H9 (cell line): Measurements from ENCODE around the gene HEATR3. TPM values are rescaled to one million over a fixed set of nuclear protein-coding genes. Genes with fewer than 3 reads are reported as not detected.

Experiments used
- DNase-seq: peaks from one replicate; pipeline ENCODE4 v3.0.0-alpha.2; 2017
- H2AFZ ChIP-seq: one replicate; pipeline ENCODE4 v1.6.1; 2013; ENCODE audit warnings: mild to moderate bottlenecking, low read length, control low read depth, moderate library complexity
- H2AK5ac ChIP-seq: 2 replicates; pipeline ENCODE4 v1.6.1; 2013; ENCODE audit warnings: low read length, control low read depth, mixed read lengths; ENCODE audit not compliant: insufficient read length
- H2BK120ac ChIP-seq: one replicate; pipeline ENCODE4 v1.6.1; 2013; ENCODE audit warnings: low read depth, mild to moderate bottlenecking, low read length, control low read depth, inconsistent platforms; ENCODE audit not compliant: poor library complexity, severe bottlenecking
- H2BK12ac ChIP-seq: 2 replicates; pipeline ENCODE4 v1.6.1; 2013; ENCODE audit warnings: low read length, control low read depth, mixed read lengths, low read depth; ENCODE audit not compliant: insufficient read length
- H2BK15ac ChIP-seq: 2 replicates; pipeline ENCODE4 v1.6.1; 2013; ENCODE audit warnings: low read depth, low read length, control low read depth
- H2BK20ac ChIP-seq: one replicate; pipeline ENCODE4 v1.6.1; 2013; ENCODE audit warnings: low read depth, mild to moderate bottlenecking, low read length, control low read depth, inconsistent platforms; ENCODE audit not compliant: poor library complexity, severe bottlenecking
- H2BK5ac ChIP-seq: 2 replicates; pipeline ENCODE4 v1.6.1; 2013; ENCODE audit warnings: low read length, control low read depth, mixed read lengths; ENCODE audit not compliant: insufficient read length
- H3K14ac ChIP-seq: 2 replicates; pipeline ENCODE4 v1.6.1; 2013; ENCODE audit warnings: low read length, control low read depth; ENCODE audit not compliant: insufficient read depth
- H3K18ac ChIP-seq: 2 replicates; pipeline ENCODE4 v1.6.1; 2013; ENCODE audit warnings: low read depth, mild to moderate bottlenecking, mixed read lengths, low read length, control low read depth; ENCODE audit not compliant: insufficient read length
- H3K23ac ChIP-seq: 2 replicates; pipeline ENCODE4 v1.6.1; 2013; ENCODE audit warnings: low read length, control low read depth, mixed read lengths, low read depth; ENCODE audit not compliant: insufficient read length
- H3K23me2 ChIP-seq: 2 replicates; pipeline ENCODE4 v1.6.1; 2013; ENCODE audit warnings: low read depth, mild to moderate bottlenecking, mixed read lengths, low read length, control low read depth; ENCODE audit not compliant: insufficient read length, poor library complexity, severe bottlenecking
- H3K27ac ChIP-seq: 2 replicates; pipeline ENCODE4 v1.5.1; 2013; ENCODE audit warnings: low read length, control low read depth, mixed read lengths, low read depth; ENCODE audit not compliant: insufficient read length
- H3K27me3 ChIP-seq: 2 replicates; pipeline ENCODE4 v1.6.1; 2013; ENCODE audit warnings: low read length, control low read depth, inconsistent platforms; ENCODE audit not compliant: insufficient read depth
- H3K4ac ChIP-seq: 2 replicates; pipeline ENCODE4 v1.6.1; 2013; ENCODE audit warnings: low read depth, mild to moderate bottlenecking, control low read depth, inconsistent platforms, low read length, moderate library complexity
- H3K4me1 ChIP-seq: 2 replicates; pipeline ENCODE4 v1.6.1; 2013; ENCODE audit warnings: low read length, control low read depth, inconsistent platforms; ENCODE audit not compliant: insufficient read depth
- H3K4me2 ChIP-seq: 2 replicates; pipeline ENCODE4 v1.6.1; 2013; ENCODE audit warnings: low read length, control low read depth, mixed read lengths; ENCODE audit not compliant: insufficient read length, insufficient read depth
- H3K56ac ChIP-seq: 2 replicates; pipeline ENCODE4 v1.6.1; 2013; ENCODE audit warnings: low read depth, mild to moderate bottlenecking, mixed read lengths, low read length, control low read depth; ENCODE audit not compliant: insufficient read length
- H3K79me1 ChIP-seq: 2 replicates; pipeline ENCODE4 v1.6.1; 2013; ENCODE audit warnings: low read depth, mild to moderate bottlenecking, moderate library complexity, low read length, control low read depth, inconsistent platforms; ENCODE audit not compliant: insufficient read depth, poor library complexity, severe bottlenecking
- H3K79me2 ChIP-seq: 2 replicates; pipeline ENCODE4 v1.6.1; 2013; ENCODE audit warnings: low read length, control low read depth, inconsistent platforms; ENCODE audit not compliant: insufficient read depth
- H3K9ac ChIP-seq: 2 replicates; pipeline ENCODE4 v1.6.1; 2013; ENCODE audit warnings: low read length, control low read depth, mixed read lengths; ENCODE audit not compliant: insufficient read length; ENCODE audit errors: extremely low read depth
- H3K9me3 ChIP-seq: one replicate; pipeline ENCODE4 v1.6.1; 2013; ENCODE audit warnings: low read depth, low read length, inconsistent platforms; ENCODE audit not compliant: control insufficient read depth
- H3T11ph ChIP-seq: one replicate; pipeline ENCODE4 v1.6.1; 2013; ENCODE audit warnings: mild to moderate bottlenecking, low read length, control low read depth, inconsistent platforms
- H4K20me1 ChIP-seq: one replicate; pipeline ENCODE4 v1.6.1; 2013; ENCODE audit not compliant: control insufficient read depth, insufficient read length, insufficient read depth
- H4K5ac ChIP-seq: 2 replicates; pipeline ENCODE4 v1.6.1; 2013; ENCODE audit warnings: low read depth, mild to moderate bottlenecking, mixed read lengths, low read length, control low read depth; ENCODE audit not compliant: insufficient read length
- H4K8ac ChIP-seq: replicated peaks from 2 replicates; pipeline ENCODE4 v1.6.1; 2013; ENCODE audit warnings: low read length, control low read depth, mixed read lengths, low read depth; ENCODE audit not compliant: insufficient read length
- H4K91ac ChIP-seq: 2 replicates; pipeline ENCODE4 v1.6.1; 2013; ENCODE audit warnings: low read depth, mild to moderate bottlenecking, moderate library complexity, mixed read lengths, low read length, control low read depth; ENCODE audit not compliant: insufficient read length
- H3K27ac Mint-ChIP-seq, 3 experiments: 2 replicates in 2 of 3; 3 replicates in 1 of 3; pipeline ENCODE4 v1.8.0; 2020 to 2021; ENCODE audit warnings: mixed read lengths in 3 of 3, mild to moderate bottlenecking in 1 of 3, moderate library complexity in 1 of 3
- H3K27me3 Mint-ChIP-seq: 2 replicates; pipeline ENCODE4 v1.8.0; 2021; ENCODE audit warnings: low read depth, mild to moderate bottlenecking, moderate library complexity, mixed read lengths
- H3K36me3 Mint-ChIP-seq, 3 experiments: 2 replicates in 2 of 3; 3 replicates in 1 of 3; pipeline ENCODE4 v1.8.0; 2020 to 2021; ENCODE audit warnings: low read depth in 3 of 3, mixed read lengths in 3 of 3; ENCODE audit not compliant: insufficient read depth in 1 of 3
- H3K4me1 Mint-ChIP-seq, 2 experiments: 2 replicates each; pipeline ENCODE4 v1.8.0; 2020; ENCODE audit warnings: mixed read lengths in 2 of 2
- H3K4me3 Mint-ChIP-seq, 2 experiments: 2 replicates in 1 of 2; 3 replicates in 1 of 2; pipeline ENCODE4 v1.8.0; 2020 to 2021; ENCODE audit warnings: mild to moderate bottlenecking in 2 of 2, mixed read lengths in 2 of 2, moderate library complexity in 1 of 2
- H3K9me3 Mint-ChIP-seq, 2 experiments: 2 replicates in 1 of 2; 3 replicates in 1 of 2; pipeline ENCODE4 v1.8.0; 2020; ENCODE audit warnings: mild to moderate bottlenecking in 2 of 2, mixed read lengths in 2 of 2, moderate library complexity in 1 of 2
- CTCF ChIP-seq: fragments of 200-600 bp; sonication (generic); conservative IDR thresholded peaks from 3 replicates; pipeline ENCODE4 v1.8.0; 2021; ENCODE audit warnings: antibody characterized with exemption, mild to moderate bottlenecking
- WGBS: extraction: QIAGEN DNeasy Blood & Tissue Kit; methylation state at CpG from one replicate; pipeline ENCODE4 v1.1.7; 2013; ENCODE audit warnings: missing lambda C conversion rate, low lambda C conversion rate, mixed read lengths; ENCODE audit not compliant: insufficient read length; ENCODE audit errors: extremely low coverage; 5-methylcytosine and 5-hydroxymethylcytosine counted together
- total RNA-seq: library from RNA; stranded (reverse); gene quantifications from 2 replicates; pipeline ENCODE4 v1.2.1, GENCODE V29; 2021

Gene HEATR3
- total RNA-seq, 1 experiment from 2014 or later: 26.5 TPM

GRCh38 chr16:50059111-50059510 lies 6.7 kb upstream of the HEATR3 start:
- H3K9me3 ChIP-seq: no peaks in the 10 kb centered on the region
- no peak overlapping the region for H3T11ph ChIP-seq
- no peak overlapping the region for H2BK20ac ChIP-seq
- Mint-ChIP-seq H3K9me3 (peaks cover 5 to 12% of the 10 kb centered on the region in 2 experiments; a peak in 4 of 5 replicates), H3K27me3 (peaks cover 6% of the 10 kb centered on the region), H3K4me3 (no peak overlapping the region), H3K36me3 (peaks cover 0 to 4% (median 0%) of the 10 kb centered on the region in 3 experiments; a peak in 1 of 7 replicates), H3K27ac (no peak overlapping the region), H3K4me1 (no peaks in the 10 kb centered on the region)
- H3K18ac ChIP-seq: no peak overlapping the region
- H4K5ac ChIP-seq: no peak overlapping the region
- H2BK15ac ChIP-seq: no peak overlapping the region
- H4K20me1 ChIP-seq: no peaks in the 10 kb centered on the region
- TF ChIP-seq CTCF: no peak
- no peaks in the 10 kb centered on the region for H3K79me2 ChIP-seq
- no CpG with 5 or more reads among the region's 10 CpGs for WGBS
- H2BK12ac ChIP-seq: no peak overlapping the region
- no peaks in the 10 kb centered on the region for H3K27me3 ChIP-seq
- H3K23ac ChIP-seq: no peak overlapping the region
- no peak overlapping the region for H3K56ac ChIP-seq
- no peak overlapping the region for H2BK120ac ChIP-seq
- H2AFZ ChIP-seq: no peak overlapping the region
- no peak overlapping the region for H4K91ac ChIP-seq
- H3K23me2 ChIP-seq: no peaks in the 10 kb centered on the region
- no peak overlapping the region for H2AK5ac ChIP-seq
- no peak overlapping the region for H3K27ac ChIP-seq
- H3K14ac ChIP-seq: no peak overlapping the region; the same call in 1 of the 2 replicates
- H3K79me1 ChIP-seq: no peaks in the 10 kb centered on the region
- H2BK5ac ChIP-seq: no peak overlapping the region
- DNase-seq: no peak
- H3K9ac ChIP-seq: no peak overlapping the region
- no peaks in the 10 kb centered on the region for H3K4me1 ChIP-seq
- no peak overlapping the region for H4K8ac ChIP-seq
- no peak overlapping the region for H3K4ac ChIP-seq
- no peak overlapping the region for H3K4me2 ChIP-seq
